Prostate gland (tissue), 2 donors: ENCODE results near the gene GLTPD2.

Experiments used
- CTCF ChIP-seq, 4 experiments: fragments of 200-600 bp in 2 of 4; fragments of 450-650 bp in 2 of 4; sonication (generic) in 2 of 4; IDR thresholded peaks; 1 replicate in 3 of 4; 2 replicates in 1 of 4; pipeline ENCODE4 v1.5.1; 2016 to 2019; ENCODE audit warnings: antibody characterized with exemption in 4 of 4, mild to moderate bottlenecking in 2 of 4, moderate library complexity in 2 of 4
- POLR2A ChIP-seq: fragments of 450-650 bp; IDR thresholded peaks from one replicate; pipeline ENCODE4 v1.6.1; 2016; ENCODE audit warnings: antibody characterized with exemption, mild to moderate bottlenecking
- POLR2AphosphoS5 ChIP-seq: sonication (generic); formaldehyde crosslinking; IDR thresholded peaks from one replicate; pipeline ENCODE4 v1.6.1; 2017; ENCODE audit warnings: antibody characterized with exemption

GRCh38 chr17:4839221-4839620 lies 50.5 kb downstream of the GLTPD2 start:
- TF ChIP-seq POLR2A (no peak), POLR2AphosphoS5 (no peak), CTCF (IDR thresholded peaks at IDR 0.05) (no peak)
